HPDE6-E6E7 (cell line): ENCODE results near the gene C12orf60.

Experiments used
- DNase-seq: peaks from one replicate; pipeline ENCODE4 v3.0.0; 2011; ENCODE audit warnings: missing footprints; ENCODE audit errors: extremely low spot score

The C12orf60 gene

DNA sequence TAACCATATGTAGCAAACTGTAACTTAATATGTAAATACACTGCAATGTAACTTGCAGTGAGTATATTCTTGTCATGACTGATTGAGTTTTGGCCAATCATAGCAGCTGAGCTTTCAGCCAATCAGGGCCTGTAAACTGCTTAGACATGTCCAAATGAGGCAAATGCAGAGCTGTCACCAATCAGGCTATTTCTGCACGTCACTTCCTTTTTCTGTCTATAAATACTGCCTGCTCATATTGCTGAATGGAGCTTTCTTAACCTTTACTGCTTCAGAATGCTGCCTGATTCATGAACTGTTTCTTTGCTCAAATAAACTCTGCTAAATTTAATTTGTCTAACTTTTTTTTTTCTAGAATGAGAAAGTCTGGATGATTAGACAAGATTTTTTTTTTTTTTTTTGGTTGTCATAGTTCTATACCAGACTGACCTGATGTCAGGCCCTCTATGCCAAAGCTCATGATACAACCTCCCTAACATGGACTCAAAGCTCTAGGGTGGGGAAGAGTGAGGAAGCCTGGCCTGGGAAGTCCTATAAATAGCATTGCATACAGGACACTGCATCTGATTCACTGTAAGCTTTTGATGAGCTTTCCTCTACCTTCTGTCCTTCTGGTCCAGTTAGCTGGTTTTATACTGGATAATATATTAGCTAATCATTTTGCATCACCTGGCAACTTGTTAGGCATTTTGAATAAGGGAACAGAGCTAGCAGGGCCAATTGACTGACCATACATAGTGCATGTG lies 70.1 kb downstream of the C12orf60 start:
- DNase-seq = no peak
